ENCODE data around the gene ZNF70. TPM values are rescaled to one million over a fixed set of nuclear protein-coding genes. Genes with fewer than 3 reads are reported as not detected.
A peak's percentile ranks its signal among the peaks of the same experiment; 100 is the strongest.

Gene ZNF70
- total and polyA plus RNA-seq, 10 of the 15 experiments (the other 5 are each of a cell fraction or from before 2014, with no cell fraction given): 0.15 to 2.3 (median 0.85) TPM

DNA sequence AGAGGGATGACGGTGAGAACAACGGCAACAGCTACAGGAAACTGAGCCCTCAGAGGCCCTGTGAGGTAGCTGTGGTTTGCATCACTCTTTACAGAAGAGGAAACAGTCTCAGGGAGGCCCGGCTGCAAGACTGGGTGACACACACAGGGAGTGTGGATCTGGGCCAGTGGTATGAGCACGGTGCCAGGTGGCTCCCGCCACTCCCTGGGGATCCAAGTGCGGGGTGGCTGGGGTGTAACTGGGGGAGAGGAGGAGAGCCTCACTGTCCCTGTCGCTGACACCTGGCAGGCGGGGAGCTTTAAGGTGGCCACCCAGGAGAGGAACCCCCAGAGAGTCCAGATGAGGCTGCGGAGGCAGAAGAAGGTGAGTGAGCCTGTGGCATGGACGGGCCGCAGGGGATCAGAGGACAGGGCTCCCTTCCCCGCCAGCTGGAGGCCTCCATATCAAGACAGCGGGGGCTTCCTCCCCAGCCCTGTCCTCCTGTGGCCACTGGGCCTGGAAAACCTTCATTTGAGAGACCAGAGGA is 54.5 kb downstream of the ZNF70 start (continued):
- TF ChIP-seq, protein P1, sequence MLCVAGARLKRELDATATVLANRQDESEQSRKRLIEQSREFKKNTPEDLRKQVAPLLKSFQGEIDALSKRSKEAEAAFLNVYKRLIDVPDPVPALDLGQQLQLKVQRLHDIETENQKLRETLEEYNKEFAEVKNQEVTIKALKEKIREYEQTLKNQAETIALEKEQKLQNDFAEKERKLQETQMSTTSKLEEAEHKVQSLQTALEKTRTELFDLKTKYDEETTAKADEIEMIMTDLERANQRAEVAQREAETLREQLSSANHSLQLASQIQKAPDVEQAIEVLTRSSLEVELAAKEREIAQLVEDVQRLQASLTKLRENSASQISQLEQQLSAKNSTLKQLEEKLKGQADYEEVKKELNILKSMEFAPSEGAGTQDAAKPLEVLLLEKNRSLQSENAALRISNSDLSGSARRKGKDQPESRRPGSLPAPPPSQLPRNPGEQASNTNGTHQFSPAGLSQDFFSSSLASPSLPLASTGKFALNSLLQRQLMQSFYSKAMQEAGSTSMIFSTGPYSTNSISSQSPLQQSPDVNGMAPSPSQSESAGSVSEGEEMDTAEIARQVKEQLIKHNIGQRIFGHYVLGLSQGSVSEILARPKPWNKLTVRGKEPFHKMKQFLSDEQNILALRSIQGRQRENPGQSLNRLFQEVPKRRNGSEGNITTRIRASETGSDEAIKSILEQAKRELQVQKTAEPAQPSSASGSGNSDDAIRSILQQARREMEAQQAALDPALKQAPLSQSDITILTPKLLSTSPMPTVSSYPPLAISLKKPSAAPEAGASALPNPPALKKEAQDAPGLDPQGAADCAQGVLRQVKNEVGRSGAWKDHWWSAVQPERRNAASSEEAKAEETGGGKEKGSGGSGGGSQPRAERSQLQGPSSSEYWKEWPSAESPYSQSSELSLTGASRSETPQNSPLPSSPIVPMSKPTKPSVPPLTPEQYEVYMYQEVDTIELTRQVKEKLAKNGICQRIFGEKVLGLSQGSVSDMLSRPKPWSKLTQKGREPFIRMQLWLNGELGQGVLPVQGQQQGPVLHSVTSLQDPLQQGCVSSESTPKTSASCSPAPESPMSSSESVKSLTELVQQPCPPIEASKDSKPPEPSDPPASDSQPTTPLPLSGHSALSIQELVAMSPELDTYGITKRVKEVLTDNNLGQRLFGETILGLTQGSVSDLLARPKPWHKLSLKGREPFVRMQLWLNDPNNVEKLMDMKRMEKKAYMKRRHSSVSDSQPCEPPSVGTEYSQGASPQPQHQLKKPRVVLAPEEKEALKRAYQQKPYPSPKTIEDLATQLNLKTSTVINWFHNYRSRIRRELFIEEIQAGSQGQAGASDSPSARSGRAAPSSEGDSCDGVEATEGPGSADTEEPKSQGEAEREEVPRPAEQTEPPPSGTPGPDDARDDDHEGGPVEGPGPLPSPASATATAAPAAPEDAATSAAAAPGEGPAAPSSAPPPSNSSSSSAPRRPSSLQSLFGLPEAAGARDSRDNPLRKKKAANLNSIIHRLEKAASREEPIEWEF (IDR thresholded peaks at IDR 0.05; ENCODE audit: insufficient replicate concordance, low read depth, low read length): no peak
- TF ChIP-seq, protein P2, sequence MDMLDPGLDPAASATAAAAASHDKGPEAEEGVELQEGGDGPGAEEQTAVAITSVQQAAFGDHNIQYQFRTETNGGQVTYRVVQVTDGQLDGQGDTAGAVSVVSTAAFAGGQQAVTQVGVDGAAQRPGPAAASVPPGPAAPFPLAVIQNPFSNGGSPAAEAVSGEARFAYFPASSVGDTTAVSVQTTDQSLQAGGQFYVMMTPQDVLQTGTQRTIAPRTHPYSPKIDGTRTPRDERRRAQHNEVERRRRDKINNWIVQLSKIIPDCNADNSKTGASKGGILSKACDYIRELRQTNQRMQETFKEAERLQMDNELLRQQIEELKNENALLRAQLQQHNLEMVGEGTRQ (IDR thresholded peaks at IDR 0.05; ENCODE audit: borderline replicate concordance, low read depth, low read length): no peak
- TF ChIP-seq HCFC1 (IDR thresholded peaks at IDR 0.05; ENCODE audit: low read length) (no peak), CBX3 (IDR thresholded peaks at IDR 0.05; ENCODE audit: borderline replicate concordance, low read depth) (no peak), SUZ12 (IDR thresholded peaks at IDR 0.05; ENCODE audit: unreplicated experiment) (no peak), POLR2AphosphoS2 (IDR thresholded peaks at IDR 0.05; ENCODE audit: low read depth, low read length) (no peak), ZNF207 (IDR thresholded peaks at IDR 0.05; ENCODE audit: borderline replicate concordance) (no peak), SUPT20H (IDR thresholded peaks at IDR 0.05; ENCODE audit: borderline replicate concordance, control insufficient read depth, low read depth, low read length) (no peak), PAX5 (IDR thresholded peaks at IDR 0.05; ENCODE audit: borderline replicate concordance, low read depth, low read length) (no peak), MTA2 (IDR thresholded peaks at IDR 0.05; ENCODE audit: low read depth) (0 out of 2 replicates have a peak, but pooled peaks have one; percentile 18)
- TF ChIP-seq, protein P3, sequence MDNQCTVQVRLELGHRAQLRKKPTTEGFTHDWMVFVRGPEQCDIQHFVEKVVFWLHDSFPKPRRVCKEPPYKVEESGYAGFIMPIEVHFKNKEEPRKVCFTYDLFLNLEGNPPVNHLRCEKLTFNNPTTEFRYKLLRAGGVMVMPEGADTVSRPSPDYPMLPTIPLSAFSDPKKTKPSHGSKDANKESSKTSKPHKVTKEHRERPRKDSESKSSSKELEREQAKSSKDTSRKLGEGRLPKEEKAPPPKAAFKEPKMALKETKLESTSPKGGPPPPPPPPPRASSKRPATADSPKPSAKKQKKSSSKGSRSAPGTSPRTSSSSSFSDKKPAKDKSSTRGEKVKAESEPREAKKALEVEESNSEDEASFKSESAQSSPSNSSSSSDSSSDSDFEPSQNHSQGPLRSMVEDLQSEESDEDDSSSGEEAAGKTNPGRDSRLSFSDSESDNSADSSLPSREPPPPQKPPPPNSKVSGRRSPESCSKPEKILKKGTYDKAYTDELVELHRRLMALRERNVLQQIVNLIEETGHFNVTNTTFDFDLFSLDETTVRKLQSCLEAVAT (IDR thresholded peaks at IDR 0.05): no peak
- TF ChIP-seq, protein P4, sequence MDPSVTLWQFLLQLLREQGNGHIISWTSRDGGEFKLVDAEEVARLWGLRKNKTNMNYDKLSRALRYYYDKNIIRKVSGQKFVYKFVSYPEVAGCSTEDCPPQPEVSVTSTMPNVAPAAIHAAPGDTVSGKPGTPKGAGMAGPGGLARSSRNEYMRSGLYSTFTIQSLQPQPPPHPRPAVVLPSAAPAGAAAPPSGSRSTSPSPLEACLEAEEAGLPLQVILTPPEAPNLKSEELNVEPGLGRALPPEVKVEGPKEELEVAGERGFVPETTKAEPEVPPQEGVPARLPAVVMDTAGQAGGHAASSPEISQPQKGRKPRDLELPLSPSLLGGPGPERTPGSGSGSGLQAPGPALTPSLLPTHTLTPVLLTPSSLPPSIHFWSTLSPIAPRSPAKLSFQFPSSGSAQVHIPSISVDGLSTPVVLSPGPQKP (IDR thresholded peaks at IDR 0.05; ENCODE audit: low read depth, low read length): no peak
- TF ChIP-seq, protein P5, sequence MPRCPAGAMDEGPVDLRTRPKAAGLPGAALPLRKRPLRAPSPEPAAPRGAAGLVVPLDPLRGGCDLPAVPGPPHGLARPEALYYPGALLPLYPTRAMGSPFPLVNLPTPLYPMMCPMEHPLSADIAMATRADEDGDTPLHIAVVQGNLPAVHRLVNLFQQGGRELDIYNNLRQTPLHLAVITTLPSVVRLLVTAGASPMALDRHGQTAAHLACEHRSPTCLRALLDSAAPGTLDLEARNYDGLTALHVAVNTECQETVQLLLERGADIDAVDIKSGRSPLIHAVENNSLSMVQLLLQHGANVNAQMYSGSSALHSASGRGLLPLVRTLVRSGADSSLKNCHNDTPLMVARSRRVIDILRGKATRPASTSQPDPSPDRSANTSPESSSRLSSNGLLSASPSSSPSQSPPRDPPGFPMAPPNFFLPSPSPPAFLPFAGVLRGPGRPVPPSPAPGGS (IDR thresholded peaks at IDR 0.05; ENCODE audit: borderline replicate concordance, insufficient read depth, low read depth, low read length, poor library complexity, severe bottlenecking): no peak
- TF ChIP-seq, protein P6, sequence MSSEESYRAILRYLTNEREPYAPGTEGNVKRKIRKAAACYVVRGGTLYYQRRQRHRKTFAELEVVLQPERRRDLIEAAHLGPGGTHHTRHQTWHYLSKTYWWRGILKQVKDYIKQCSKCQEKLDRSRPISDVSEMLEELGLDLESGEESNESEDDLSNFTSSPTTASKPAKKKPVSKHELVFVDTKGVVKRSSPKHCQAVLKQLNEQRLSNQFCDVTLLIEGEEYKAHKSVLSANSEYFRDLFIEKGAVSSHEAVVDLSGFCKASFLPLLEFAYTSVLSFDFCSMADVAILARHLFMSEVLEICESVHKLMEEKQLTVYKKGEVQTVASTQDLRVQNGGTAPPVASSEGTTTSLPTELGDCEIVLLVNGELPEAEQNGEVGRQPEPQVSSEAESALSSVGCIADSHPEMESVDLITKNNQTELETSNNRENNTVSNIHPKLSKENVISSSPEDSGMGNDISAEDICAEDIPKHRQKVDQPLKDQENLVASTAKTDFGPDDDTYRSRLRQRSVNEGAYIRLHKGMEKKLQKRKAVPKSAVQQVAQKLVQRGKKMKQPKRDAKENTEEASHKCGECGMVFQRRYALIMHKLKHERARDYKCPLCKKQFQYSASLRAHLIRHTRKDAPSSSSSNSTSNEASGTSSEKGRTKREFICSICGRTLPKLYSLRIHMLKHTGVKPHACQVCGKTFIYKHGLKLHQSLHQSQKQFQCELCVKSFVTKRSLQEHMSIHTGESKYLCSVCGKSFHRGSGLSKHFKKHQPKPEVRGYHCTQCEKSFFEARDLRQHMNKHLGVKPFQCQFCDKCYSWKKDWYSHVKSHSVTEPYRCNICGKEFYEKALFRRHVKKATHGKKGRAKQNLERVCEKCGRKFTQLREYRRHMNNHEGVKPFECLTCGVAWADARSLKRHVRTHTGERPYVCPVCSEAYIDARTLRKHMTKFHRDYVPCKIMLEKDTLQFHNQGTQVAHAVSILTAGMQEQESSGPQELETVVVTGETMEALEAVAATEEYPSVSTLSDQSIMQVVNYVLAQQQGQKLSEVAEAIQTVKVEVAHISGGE (CRISPR knock-in tag; IDR thresholded peaks at IDR 0.05): no peak
